Astrocyte of the cerebellum (primary cell): ENCODE results near the gene KDM7A.

ENCODE experiments used
- DNase-seq: peaks from one replicate; pipeline ENCODE4 v3.0.0-alpha.2; 2011; ENCODE audit warnings: low read depth
- H3K4me3 ChIP-seq: 2 replicates; pipeline ENCODE4 v1.5.1; 2011; ENCODE audit warnings: mild to moderate bottlenecking, low read depth, low read length, moderate library complexity
- CTCF ChIP-seq: IDR thresholded peaks from 2 replicates; pipeline ENCODE4 v1.5.1; 2012; ENCODE audit warnings: low read length, low read depth, moderate library complexity, mild to moderate bottlenecking; ENCODE audit errors: missing control alignments
- in situ Hi-C: cut with HindIII; loops from 2 replicates; pipeline ENCODE4 v1.10.0; 2017; ENCODE audit warnings: low sequenced_read_pairs

Gene KDM7A

GRCh38 chr7:140048989-140049338 is 127.8 kb downstream of the KDM7A start:
- TF ChIP-seq CTCF: no peak
- in situ Hi-C loops: no loop called here
- no peak for DNase-seq
- no peak overlapping the region for H3K4me3 ChIP-seq

GRCh38 chr7:140048138-140048537 is 128.6 kb downstream of the KDM7A start:
- no peak overlapping the region for H3K4me3 ChIP-seq
- DNase-seq: no peak
- TF ChIP-seq CTCF: no peak
- in situ Hi-C loops: no loop called here

GRCh38 chr7:140047197-140047596 is 129.6 kb downstream of the KDM7A start:
- in situ Hi-C loops: no loop called here
- no peak overlapping the region for H3K4me3 ChIP-seq
- no peak for DNase-seq
- no peak for TF ChIP-seq CTCF

- H3K4me3 ChIP-seq: no peak overlapping the region
- in situ Hi-C loops: no loop called here
- DNase-seq: no peak
- no peak for TF ChIP-seq CTCF
These were observed 131.1 kb downstream of the KDM7A start for GRCh38 chr7:140045697-140046096.

GRCh38 chr7:140044251-140044650 is 132.5 kb downstream of the KDM7A start:
- no peak for DNase-seq
- TF ChIP-seq CTCF: no peak
- in situ Hi-C loops: no loop called here
- H3K4me3 ChIP-seq: no peak overlapping the region

GRCh38 chr7:140042386-140042670 is 134.5 kb downstream of the KDM7A start:
- no peak for TF ChIP-seq CTCF
- no peak overlapping the region for H3K4me3 ChIP-seq
- in situ Hi-C loops: no loop called here
- no peak for DNase-seq
